Urothelium cell line (cell line): Measurements from ENCODE around the gene RSU1.

Experiments used
- DNase-seq: peaks from one replicate; pipeline ENCODE4 v3.0.0; 2011; ENCODE audit warnings: low spot score, mixed read lengths
- FAIRE-seq: peaks from 2 replicates; lab custom pipeline; 2011; peaks lifted over from hg19 to GRCh38; lab: Jason Lieb, UNC

Gene RSU1

GRCh38 chr10:16612115-16612980 lies 204.9 kb downstream of the RSU1 start:
- DNase-seq (peak; percentile 59), FAIRE-seq (no peak)

GRCh38 chr10:16611037-16611436 lies 206.2 kb downstream of the RSU1 start:
- FAIRE-seq (no peak), DNase-seq (no peak)

- DNase-seq: no peak
- no peak for FAIRE-seq
Measured at GRCh38 chr10:16609211-16609610, 208.0 kb downstream of the RSU1 start.

- no peak for DNase-seq
- FAIRE-seq: no peak
Measured at GRCh38 chr10:16606923-16607322, 210.3 kb downstream of the RSU1 start.

- FAIRE-seq (no peak), DNase-seq (no peak)
Measured at GRCh38 chr10:16606421-16606820, 210.8 kb downstream of the RSU1 start.

GRCh38 chr10:16603308-16603707 lies 213.9 kb downstream of the RSU1 start:
- FAIRE-seq: no peak
- DNase-seq: no peak

GRCh38 chr10:16602104-16602775 lies 215.0 kb downstream of the RSU1 start:
- FAIRE-seq (no peak), DNase-seq (no peak)

GRCh38 chr10:16599662-16600061 lies 217.6 kb downstream of the RSU1 start:
- DNase-seq (no peak), FAIRE-seq (no peak)

- FAIRE-seq: peak; percentile 50
- DNase-seq: peak; percentile 80
Measured at GRCh38 chr10:16597656-16598055, 219.6 kb downstream of the RSU1 start.

GRCh38 chr10:16592378-16592777 lies 224.8 kb downstream of the RSU1 start:
- FAIRE-seq (no peak), DNase-seq (no peak)

- FAIRE-seq (no peak), DNase-seq (no peak)
Measured at GRCh38 chr10:16586358-16587138, 230.7 kb downstream of the RSU1 start.

GRCh38 chr10:16585103-16585502 lies 232.1 kb downstream of the RSU1 start:
- DNase-seq (no peak), FAIRE-seq (no peak)

GRCh38 chr10:16583382-16583781 lies 233.8 kb downstream of the RSU1 start:
- no peak for FAIRE-seq
- DNase-seq: no peak

GRCh38 chr10:16581202-16581601 lies 236.0 kb downstream of the RSU1 start:
- FAIRE-seq (no peak), DNase-seq (no peak)

GRCh38 chr10:16570731-16571130 lies 246.5 kb downstream of the RSU1 start:
- DNase-seq: no peak
- FAIRE-seq: peak; percentile 40

- FAIRE-seq (peak; percentile 9), DNase-seq (no peak)
Measured at GRCh38 chr10:16566202-16566805, 250.9 kb downstream of the RSU1 start.

- FAIRE-seq: no peak
- DNase-seq: no peak
Measured at GRCh38 chr10:16565604-16566003, 251.6 kb downstream of the RSU1 start.

- no peak for FAIRE-seq
- DNase-seq: peak; percentile 38
Measured at GRCh38 chr10:16562891-16563290, 254.3 kb downstream of the RSU1 start.

- no peak for DNase-seq
- FAIRE-seq: no peak
Measured at GRCh38 chr10:16559236-16559773, 257.9 kb downstream of the RSU1 start.

- FAIRE-seq (no peak), DNase-seq (no peak)
Measured at GRCh38 chr10:16547973-16548372, 269.3 kb downstream of the RSU1 start.
